Bronchial epithelial cell (primary cell): Measurements from ENCODE around the gene POLR2A. TPM values are rescaled to one million over a fixed set of nuclear protein-coding genes. Genes with fewer than 3 reads are reported as not detected.

ENCODE experiments used
- DNase-seq: peaks from one replicate; pipeline ENCODE4 v3.0.0-alpha.2; 2010; ENCODE audit warnings: low read depth
- FAIRE-seq: peaks from 2 replicates; lab custom pipeline; 2011; peaks lifted over from hg19 to GRCh38; lab: Jason Lieb, UNC
- H3K27me3 ChIP-seq: 2 replicates; pipeline ENCODE4 v1.5.1; 2011; ENCODE audit warnings: low read length; ENCODE audit not compliant: control insufficient read depth, insufficient read depth
- H3K36me3 ChIP-seq: 2 replicates; pipeline ENCODE4 v1.5.1; 2011; ENCODE audit warnings: low read length; ENCODE audit not compliant: control insufficient read depth, insufficient read depth
- H3K4me3 ChIP-seq: 2 replicates; pipeline ENCODE4 v1.5.1; 2011; ENCODE audit warnings: mild to moderate bottlenecking, low read depth, low read length, control low read depth
- total RNA-seq: library from RNA; depleted of rRNA; stranded (reverse); fragments of >200 nt; gene quantifications from 2 replicates; pipeline ENCODE4 v1.2.1, GENCODE V29; 2014
- TF ChIP-seq, protein P1 (sequence below): IDR thresholded peaks from 2 replicates; pipeline ENCODE4 v1.5.1; 2011; ENCODE audit warnings: mild to moderate bottlenecking, moderate library complexity, low read length, control low read depth, inconsistent platforms; ENCODE audit not compliant: insufficient read depth, severe bottlenecking

The POLR2A gene
- total RNA-seq, 1 donor from 2014 or later, result 38.4 TPM

DNA sequence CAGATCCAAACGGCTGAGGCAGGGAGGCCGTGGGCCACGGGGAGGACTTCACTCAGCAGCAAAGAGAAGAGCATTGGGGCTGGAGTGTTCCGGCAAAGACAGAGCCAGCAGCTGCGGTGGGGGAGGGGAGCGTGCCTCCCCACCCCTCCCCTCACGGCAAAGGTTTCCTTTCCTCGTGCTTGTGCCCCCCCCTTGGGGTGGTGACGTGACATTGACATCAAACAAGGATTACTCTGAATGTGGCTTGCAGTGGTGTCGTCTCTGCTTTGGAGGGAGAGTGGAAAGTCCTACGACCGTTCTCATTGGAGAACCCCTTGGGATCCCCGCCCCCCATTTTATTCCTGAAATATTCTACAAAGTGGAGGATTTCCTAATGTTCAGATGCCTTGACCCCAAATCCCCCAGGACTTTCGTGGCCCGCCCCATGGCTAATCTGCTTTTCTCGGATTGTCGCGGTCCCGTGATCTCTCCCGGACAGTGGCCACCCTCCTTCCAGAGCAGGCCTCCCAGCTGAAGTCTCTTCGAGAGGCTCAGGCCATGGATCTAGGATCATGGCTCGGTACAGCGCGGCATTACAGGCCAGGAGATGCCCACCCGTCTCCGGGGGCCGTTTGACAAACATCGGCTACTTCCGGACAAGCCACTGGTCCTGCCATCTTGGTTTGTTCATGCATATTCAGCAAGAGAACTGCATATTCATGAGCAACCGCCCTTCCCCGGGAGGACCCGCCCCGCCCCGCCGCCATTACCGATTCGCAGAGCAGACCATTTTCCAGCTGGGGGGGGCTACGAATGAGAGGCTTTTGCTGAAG is 705 bp upstream of the POLR2A start:
- H3K27me3 ChIP-seq, result no peaks in the 10 kb centered on the region
- TF ChIP-seq, protein P1, sequence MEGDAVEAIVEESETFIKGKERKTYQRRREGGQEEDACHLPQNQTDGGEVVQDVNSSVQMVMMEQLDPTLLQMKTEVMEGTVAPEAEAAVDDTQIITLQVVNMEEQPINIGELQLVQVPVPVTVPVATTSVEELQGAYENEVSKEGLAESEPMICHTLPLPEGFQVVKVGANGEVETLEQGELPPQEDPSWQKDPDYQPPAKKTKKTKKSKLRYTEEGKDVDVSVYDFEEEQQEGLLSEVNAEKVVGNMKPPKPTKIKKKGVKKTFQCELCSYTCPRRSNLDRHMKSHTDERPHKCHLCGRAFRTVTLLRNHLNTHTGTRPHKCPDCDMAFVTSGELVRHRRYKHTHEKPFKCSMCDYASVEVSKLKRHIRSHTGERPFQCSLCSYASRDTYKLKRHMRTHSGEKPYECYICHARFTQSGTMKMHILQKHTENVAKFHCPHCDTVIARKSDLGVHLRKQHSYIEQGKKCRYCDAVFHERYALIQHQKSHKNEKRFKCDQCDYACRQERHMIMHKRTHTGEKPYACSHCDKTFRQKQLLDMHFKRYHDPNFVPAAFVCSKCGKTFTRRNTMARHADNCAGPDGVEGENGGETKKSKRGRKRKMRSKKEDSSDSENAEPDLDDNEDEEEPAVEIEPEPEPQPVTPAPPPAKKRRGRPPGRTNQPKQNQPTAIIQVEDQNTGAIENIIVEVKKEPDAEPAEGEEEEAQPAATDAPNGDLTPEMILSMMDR, result no peak
- no peak for FAIRE-seq
- H3K36me3 ChIP-seq, result peaks cover 1% of the 10 kb centered on the region
- DNase-seq, result peak; percentile 75
- peak overlapping the region; percentile 79 for H3K4me3 ChIP-seq

DNA sequence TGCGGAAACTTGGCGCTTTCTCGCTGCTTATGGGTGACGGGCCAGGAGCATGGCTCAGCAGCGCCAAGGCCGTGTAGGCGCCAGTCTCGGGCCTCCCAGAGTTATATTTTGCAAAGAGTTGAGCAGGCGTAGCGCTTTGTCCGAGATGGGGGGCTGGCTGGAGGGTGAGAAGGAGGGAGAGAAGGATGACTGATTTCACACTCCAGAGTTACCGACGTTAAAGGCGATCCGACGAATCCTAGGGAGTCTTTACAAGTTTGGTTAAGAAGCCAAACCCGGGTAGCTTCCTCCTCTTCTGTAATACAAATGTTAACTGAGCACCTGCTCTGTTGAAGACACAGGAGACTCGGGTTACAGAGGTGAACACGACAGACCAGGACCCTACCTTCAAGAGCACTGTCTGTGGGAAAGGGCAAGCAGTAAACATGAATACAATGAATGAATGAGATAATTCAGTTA is 782 bp downstream of the POLR2A start:
- TF ChIP-seq, protein P1, result no peak
- H3K27me3 ChIP-seq, result no peaks in the 10 kb centered on the region
- no peak for FAIRE-seq
- H3K4me3 ChIP-seq, result peak overlapping the region; percentile 79
- H3K36me3 ChIP-seq, result peaks cover 1% of the 10 kb centered on the region
- DNase-seq, result no peak

DNA sequence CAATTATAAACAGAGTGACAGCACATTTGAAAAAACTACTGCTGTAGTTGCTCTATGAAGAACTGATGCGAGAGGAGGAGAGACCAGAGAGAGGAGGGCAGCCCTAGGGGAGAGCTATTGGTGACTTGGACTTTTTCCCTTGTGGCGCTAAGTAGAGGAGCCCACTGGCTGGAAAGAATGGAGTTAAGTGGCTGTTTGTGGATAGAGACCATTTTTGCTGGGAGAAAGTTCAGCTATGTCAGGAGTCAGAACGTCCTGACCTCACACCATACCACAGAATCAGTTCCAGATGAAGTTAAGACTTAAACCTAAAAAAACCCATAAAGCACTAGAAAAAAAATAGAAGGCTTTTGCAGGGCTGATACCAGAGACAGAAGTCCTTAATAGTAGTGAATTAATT is 2.0 kb downstream of the POLR2A start:
- TF ChIP-seq, protein P1, result no peak
- Histone ChIP-seq H3K27me3 (no peaks in the 10 kb centered on the region), H3K4me3 (peak overlapping the region; percentile 79), H3K36me3 (peaks cover 1% of the 10 kb centered on the region)
- FAIRE-seq, result no peak
- no peak for DNase-seq

DNA sequence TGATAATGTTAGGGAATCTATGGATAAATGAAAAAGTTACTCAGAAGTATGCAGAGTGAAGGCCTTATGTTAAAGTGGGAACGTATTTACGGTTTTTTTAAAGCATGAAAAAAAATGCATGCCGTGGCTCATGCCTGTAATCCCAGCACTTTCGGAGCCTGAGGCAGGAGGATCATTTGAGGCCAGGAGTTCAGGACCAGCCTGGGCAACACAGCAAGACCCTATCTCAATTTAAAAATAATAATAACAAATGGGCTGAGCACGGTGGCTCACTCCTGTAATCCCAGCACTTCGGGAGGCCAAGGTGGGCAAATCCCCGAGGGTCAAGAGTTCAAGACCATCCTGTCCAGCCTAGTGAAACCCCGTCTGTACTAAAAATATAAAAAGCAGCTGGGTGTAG is 6.0 kb downstream of the POLR2A start:
- FAIRE-seq (no peak), DNase-seq (no peak)
- Histone ChIP-seq H3K27me3 (no peaks in the 10 kb centered on the region), H3K4me3 (no peak overlapping the region), H3K36me3 (peaks cover 7% of the 10 kb centered on the region)
- TF ChIP-seq, protein P1, result no peak

DNA sequence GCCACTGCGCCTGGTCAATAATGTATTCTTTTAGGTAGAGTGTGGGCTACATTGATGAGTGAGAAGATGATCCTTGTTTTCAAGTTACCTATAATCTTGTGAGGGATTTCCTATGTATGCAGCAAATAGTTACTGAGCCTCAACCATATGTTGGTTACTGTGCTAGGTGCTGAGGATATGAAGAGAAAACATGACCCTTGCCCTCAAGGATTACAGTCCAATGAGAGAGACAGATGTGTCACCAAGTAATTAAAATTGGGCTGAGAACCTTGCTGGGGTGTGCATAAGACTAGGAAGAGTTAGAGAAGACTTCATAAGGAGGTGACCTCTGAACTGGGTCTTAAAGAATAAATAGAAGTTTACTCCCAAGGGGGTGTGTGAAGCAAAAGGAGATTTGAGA is 7.4 kb downstream of the POLR2A start:
- DNase-seq, result no peak
- Histone ChIP-seq H3K4me3 (no peak overlapping the region), H3K36me3 (peaks cover 16% of the 10 kb centered on the region), H3K27me3 (no peaks in the 10 kb centered on the region)
- TF ChIP-seq, protein P1, result no peak
- FAIRE-seq, result no peak
